Neural cell (in vitro differentiated cells): ENCODE results near the gene RNU11. TPM values are rescaled to one million over a fixed set of nuclear protein-coding genes. Genes with fewer than 3 reads are reported as not detected.
"Not testable (repeated sequence)": the region's sequence is repeated elsewhere in the genome, so short reads cannot be mapped to it uniquely, and the experiment has no call there.

Source experiments
- H2AFZ ChIP-seq: fragments of 200-600, 300-800 bp; sonication (generic), shearing (Covaris generic); 2 replicates; pipeline ENCODE4 v1.6.0; 2014; ENCODE audit warnings: low read depth, mild to moderate bottlenecking, antibody characterized with exemption, low read length, moderate library complexity
- H3F3A ChIP-seq: fragments of 200-600 bp; shearing (Covaris generic); 2 replicates; pipeline ENCODE4 v1.6.1; 2016; ENCODE audit warnings: mild to moderate bottlenecking, moderate library complexity, mixed read lengths, antibody characterized with exemption, low read length; ENCODE audit not compliant: insufficient read depth, poor library complexity, severe bottlenecking
- H3K27ac ChIP-seq: fragments of 200-600, 300-800 bp; sonication (generic), shearing (Covaris generic); 2 replicates; pipeline ENCODE4 v1.5.1; 2014; ENCODE audit warnings: mild to moderate bottlenecking, low read length, moderate library complexity
- H3K27me3 ChIP-seq: fragments of 300-800, 200-600 bp; sonication (generic), shearing (Covaris generic); 2 replicates; pipeline ENCODE4 v1.6.0; 2014; ENCODE audit warnings: mild to moderate bottlenecking, low read depth, low read length, moderate library complexity; ENCODE audit not compliant: insufficient read depth
- H3K36me3 ChIP-seq: fragments of 300-800, 200-600 bp; sonication (generic), shearing (Covaris generic); 2 replicates; pipeline ENCODE4 v1.5.1; 2014; ENCODE audit warnings: mild to moderate bottlenecking, antibody characterized with exemption, low read length, moderate library complexity; ENCODE audit not compliant: insufficient read depth
- H3K4me2 ChIP-seq: fragments of 300-800, 200-600 bp; sonication (generic), shearing (Covaris generic); 2 replicates; pipeline ENCODE4 v1.6.0; 2014; ENCODE audit warnings: mild to moderate bottlenecking, low read length
- H3K4me3 ChIP-seq: fragments of 300-800, 200-600 bp; sonication (generic), shearing (Covaris generic); 2 replicates; pipeline ENCODE4 v1.5.1; 2014; ENCODE audit warnings: mild to moderate bottlenecking, low read length, moderate library complexity
- H3K79me2 ChIP-seq: fragments of 200-600 bp; shearing (Covaris generic); replicated peaks from 2 replicates; pipeline ENCODE4 v1.6.0; 2014; ENCODE audit warnings: mild to moderate bottlenecking, low read length, moderate library complexity; ENCODE audit not compliant: insufficient read depth
- H3K9ac ChIP-seq: fragments of 300-800, 200-600 bp; sonication (generic), shearing (Covaris generic); 2 replicates; pipeline ENCODE4 v1.6.1; 2016; ENCODE audit warnings: mild to moderate bottlenecking, low read length, mixed read lengths
- H3K9me2 ChIP-seq: fragments of 200-600 bp; shearing (Covaris generic); 2 replicates; pipeline ENCODE4 v1.6.1; 2016; ENCODE audit warnings: mild to moderate bottlenecking, low read length, mixed read lengths; ENCODE audit not compliant: insufficient read depth
- H3K9me3 ChIP-seq: fragments of 200-600, 300-800 bp; sonication (generic), shearing (Covaris generic); 2 replicates; pipeline ENCODE4 v1.6.1; 2016; ENCODE audit warnings: mild to moderate bottlenecking, mixed run types, low read length, moderate library complexity, mixed read lengths
- H4K20me1 ChIP-seq: fragments of 200-600 bp; shearing (Covaris generic); 2 replicates; pipeline ENCODE4 v1.6.1; 2016; ENCODE audit warnings: mild to moderate bottlenecking, mixed run types; ENCODE audit not compliant: insufficient read depth
- CTCF ChIP-seq: fragments of 450-650 bp; IDR thresholded peaks from 2 replicates; pipeline ENCODE4 v1.5.1; 2014; ENCODE audit warnings: antibody characterized with exemption, mild to moderate bottlenecking, moderate library complexity; ENCODE audit not compliant: poor library complexity, severe bottlenecking
- EP300 ChIP-seq: fragments of 450-650 bp; conservative IDR thresholded peaks from 2 replicates; pipeline ENCODE4 v1.6.1; 2014; ENCODE audit warnings: antibody characterized with exemption, mild to moderate bottlenecking, moderate library complexity; ENCODE audit not compliant: poor library complexity, severe bottlenecking
- EZH2 ChIP-seq: fragments of 200-600, 300-800 bp; shearing (Covaris generic), sonication (generic); IDR thresholded peaks from 2 replicates; pipeline ENCODE4 v1.6.1; 2014; ENCODE audit warnings: antibody characterized with exemption, low read length, borderline replicate concordance, mild to moderate bottlenecking; ENCODE audit not compliant: insufficient read depth, poor library complexity, severe bottlenecking
- MXI1 ChIP-seq: fragments of 450-650 bp; conservative IDR thresholded peaks from 2 replicates; pipeline ENCODE4 v1.6.1; 2014; ENCODE audit warnings: antibody characterized with exemption, mild to moderate bottlenecking; ENCODE audit not compliant: poor library complexity, severe bottlenecking
- POLR2AphosphoS5 ChIP-seq: IDR thresholded peaks from 2 replicates; pipeline ENCODE4 v1.6.1; 2012
- RAD21 ChIP-seq: fragments of 450-650 bp; conservative IDR thresholded peaks from 2 replicates; pipeline ENCODE4 v1.6.1; 2014; ENCODE audit warnings: antibody characterized with exemption, mild to moderate bottlenecking, moderate library complexity
- REST ChIP-seq: IDR thresholded peaks from 2 replicates; pipeline ENCODE4 v1.6.1; 2012; ENCODE audit warnings: borderline replicate concordance
- SMC3 ChIP-seq: fragments of 450-650 bp; conservative IDR thresholded peaks from 2 replicates; pipeline ENCODE4 v1.6.1; 2014; ENCODE audit warnings: antibody characterized with exemption, mild to moderate bottlenecking, moderate library complexity; ENCODE audit not compliant: poor library complexity
- TAF1 ChIP-seq: IDR thresholded peaks from 2 replicates; pipeline ENCODE4 v1.6.1; 2012; ENCODE audit warnings: low read depth
- polyA plus RNA-seq: library from polyadenylated mRNA; depleted of rRNA; stranded (reverse); fragments of >200 nt; gene quantifications from 2 replicates; pipeline ENCODE4 v1.2.3, GENCODE V29; 2014
- small RNA-seq, 3 experiments: library from RNA; depleted of rRNA; stranded (forward); fragments of <200 nt; gene quantifications; one replicate each; pipeline ENCODE3, GENCODE V24; 2012

Gene RNU11
- polyA plus RNA-seq, 1 donor from 2014 or later, result not detected

GRCh38 chr1:28684937-28685336, 36.5 kb downstream of the RNU11 start:
- no peak overlapping the region for H3K27ac ChIP-seq
- no peak overlapping the region for H3K4me2 ChIP-seq
- H3K79me2 ChIP-seq, result no peaks in the 10 kb centered on the region
- TF ChIP-seq POLR2AphosphoS5 (no peak), EZH2 (no peak), RAD21 (no peak), CTCF (no peak), TAF1 (no peak), SMC3 (no peak), MXI1 (no peak), EP300 (no peak), REST (no peak)
- H3K36me3 ChIP-seq, result no peaks in the 10 kb centered on the region
- H3K9me2 ChIP-seq, result no peaks in the 10 kb centered on the region
- H3K9ac ChIP-seq, result no peak overlapping the region
- no peaks in the 10 kb centered on the region for H3F3A ChIP-seq
- no peaks in the 10 kb centered on the region for H4K20me1 ChIP-seq
- no peaks in the 10 kb centered on the region for H3K27me3 ChIP-seq
- no peak overlapping the region for H2AFZ ChIP-seq
- no peaks in the 10 kb centered on the region for H3K9me3 ChIP-seq
- H3K4me3 ChIP-seq, result no peak overlapping the region

GRCh38 chr1:28691627-28692026, 43.2 kb downstream of the RNU11 start:
- H3K9me3 ChIP-seq, H3K36me3 ChIP-seq, H4K20me1 ChIP-seq, H2AFZ ChIP-seq, H3K79me2 ChIP-seq, H3K9me2 ChIP-seq, H3K4me2 ChIP-seq, H3K27ac ChIP-seq, H3K4me3 ChIP-seq, H3K27me3 ChIP-seq, H3K9ac ChIP-seq, H3F3A ChIP-seq: not testable (repeated sequence)

Small RNAs within 50 kb of the gene (small RNA-seq; reads per million reads assigned to genes)
- gene RF00422 (0 reads per million in 3 experiments), gene RNU11 (0 reads per million in 3 experiments)

Other genes with a start within 250 kb of the RNU11 start
- gene RCC1, start 142.6 kb upstream of the RNU11 start, polyA plus RNA-seq, result 13.1 and 15.3 TPM in 2 replicates
- 80.8 and 91.6 TPM in 2 replicates for gene TRNAU1AP, start 95.5 kb upstream of the RNU11 start, polyA plus RNA-seq
- gene RAB42, start 56.3 kb upstream of the RNU11 start, polyA plus RNA-seq, result not detected in 2 replicates
- 49.0 and 59.3 TPM in 2 replicates for gene TAF12, start 5.5 kb upstream of the RNU11 start, polyA plus RNA-seq
- 4.9 and 5.8 TPM in 2 replicates for gene GMEB1, start 20.2 kb downstream of the RNU11 start, polyA plus RNA-seq
- gene YTHDF2, start 88.3 kb downstream of the RNU11 start, polyA plus RNA-seq, result 78.4 and 90.2 TPM in 2 replicates
- 0.09 TPM in 1 of 2 replicates, not detected in the other for gene OPRD1, start 163.6 kb downstream of the RNU11 start, polyA plus RNA-seq